Activated CD4-positive, CD25-positive, alpha-beta regulatory T cell (primary cell): ENCODE measurements around the gene SPATA3.

Source experiments
- DNase-seq, 4 experiments: peaks; one replicate each; lab custom pipeline; 2025; lab: John Stamatoyannopoulos, UW

SPATA3 gene

DNA sequence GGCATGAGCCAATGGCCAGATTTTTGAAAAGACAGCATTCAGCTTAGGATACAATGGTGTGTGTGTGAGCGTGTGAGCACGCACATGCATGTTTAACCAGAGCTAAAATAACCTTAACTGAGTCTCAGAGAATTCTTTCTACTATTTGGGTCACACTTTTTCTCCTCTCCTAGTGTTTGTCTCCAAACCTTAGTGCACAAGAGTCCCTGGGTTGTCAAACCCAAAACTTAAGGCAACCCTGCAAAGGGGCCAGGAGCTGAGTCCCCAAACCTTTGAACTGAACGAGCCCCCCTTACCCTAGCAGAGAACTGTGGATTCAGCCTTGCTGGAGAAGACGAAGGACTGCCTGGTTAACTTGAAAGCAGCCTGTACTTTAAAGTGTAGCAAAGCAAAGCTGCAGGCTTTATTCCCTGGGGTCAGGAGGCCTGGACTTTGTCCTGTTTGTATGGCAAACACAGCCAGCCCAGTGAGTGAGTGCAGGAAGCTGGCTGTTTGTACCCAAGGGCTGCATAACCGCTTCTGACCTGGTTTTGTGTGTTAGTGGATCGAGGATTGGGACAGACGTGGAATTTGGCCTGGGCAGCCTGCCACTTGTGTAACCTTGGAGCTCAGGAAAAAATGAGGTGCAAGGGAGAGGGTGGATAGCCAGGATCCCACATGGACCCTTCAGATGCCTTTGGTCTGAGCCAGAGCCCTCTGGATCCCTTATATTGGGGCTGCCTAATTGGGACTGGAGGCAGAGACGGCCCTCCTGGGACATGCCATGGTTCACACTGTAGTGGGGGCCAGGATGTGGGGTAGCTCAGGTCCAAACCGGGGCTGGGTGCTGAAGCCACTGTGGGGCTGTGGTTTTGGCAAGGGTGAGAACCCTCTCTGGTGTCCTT lies 54.3 kb downstream of the SPATA3 start:
- no peak for DNase-seq

DNA sequence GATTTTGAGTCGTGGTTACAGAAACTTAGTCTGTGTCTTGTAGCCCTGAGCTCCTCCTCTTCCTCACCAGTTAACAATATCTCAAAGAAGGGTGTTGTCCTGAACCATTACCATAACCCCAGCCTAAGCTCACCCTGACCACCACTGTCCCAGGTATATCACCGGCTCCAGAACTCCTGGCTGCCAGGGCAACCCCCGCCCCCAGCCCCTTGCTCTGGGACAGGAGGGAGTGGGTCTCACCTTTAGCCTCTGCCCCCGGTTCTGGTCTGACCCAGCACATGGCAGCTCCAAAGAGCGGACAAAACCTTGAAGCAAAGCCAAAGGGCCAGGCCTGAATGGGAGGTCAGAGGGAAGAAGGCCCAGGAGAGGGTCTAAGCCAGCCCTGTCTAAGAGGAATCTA lies 55.2 kb downstream of the SPATA3 start:
- no peak for DNase-seq

DNA sequence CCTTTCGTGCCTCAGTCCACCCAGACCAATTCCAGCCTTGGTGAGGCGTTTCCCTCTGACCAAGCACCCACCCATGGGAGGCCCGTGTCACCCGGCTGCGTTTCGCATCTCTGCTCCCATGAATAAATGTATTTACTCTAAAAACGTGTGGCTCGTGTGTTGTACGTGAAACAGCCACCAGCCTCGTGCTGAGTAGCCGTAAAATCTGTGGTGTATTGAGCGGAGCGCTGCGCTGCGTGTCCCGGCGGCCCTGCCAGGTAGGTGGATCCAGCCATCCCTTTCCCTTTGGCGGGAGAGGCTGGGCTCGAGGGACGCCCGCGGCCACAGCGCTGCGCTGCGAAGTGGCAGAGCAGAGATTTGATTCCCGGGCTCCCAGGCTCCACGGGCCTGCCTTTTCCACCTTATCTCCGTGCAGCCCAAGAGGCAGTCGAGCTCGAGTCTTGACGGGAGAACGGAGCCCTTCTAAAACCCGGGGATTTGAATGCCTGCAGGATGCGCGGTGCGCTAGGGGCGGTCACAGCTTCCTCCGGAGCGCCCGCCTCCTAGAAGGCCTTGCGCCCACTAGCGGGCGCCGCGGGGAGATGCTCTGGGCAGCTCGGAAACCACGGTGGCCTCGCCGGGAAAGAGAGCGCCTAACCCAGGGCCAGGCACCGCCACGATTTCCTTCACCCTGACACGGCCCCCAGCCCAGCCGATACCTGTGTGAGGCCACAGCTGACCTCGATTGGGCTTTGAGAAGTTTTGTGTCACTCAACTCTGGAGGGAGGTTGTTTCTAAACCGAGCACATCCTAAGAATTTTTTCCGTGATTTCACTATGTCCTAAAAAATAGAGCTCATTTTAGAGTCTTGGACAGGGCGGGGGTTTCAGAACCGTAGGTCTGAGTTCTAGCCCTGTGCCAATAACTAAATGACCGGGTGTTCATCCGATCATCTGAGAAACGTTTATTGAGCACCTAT lies 56.9 kb downstream of the SPATA3 start:
- peak; percentile 55 to 67 (median 60) for DNase-seq

DNA sequence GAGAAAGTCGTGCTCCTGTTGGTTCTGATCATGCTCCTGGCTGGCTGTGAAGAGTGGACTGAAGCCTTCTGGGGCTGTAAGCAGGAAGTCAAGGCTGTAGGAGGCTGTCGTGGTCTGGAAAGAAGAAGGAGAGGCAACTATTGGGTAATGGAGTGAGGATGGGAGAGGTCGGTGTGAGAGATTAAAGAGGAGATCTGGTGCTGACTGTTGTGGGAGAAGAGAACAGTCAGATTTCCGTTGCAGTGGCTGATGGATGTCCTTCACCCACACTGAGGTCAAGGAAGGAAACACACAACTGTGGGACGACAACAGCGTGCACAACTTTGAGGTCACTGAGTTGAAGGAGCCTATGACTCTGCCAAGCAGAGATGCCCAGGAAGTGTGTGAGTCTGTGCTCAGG lies 57.9 kb downstream of the SPATA3 start:
- no peak for DNase-seq

DNA sequence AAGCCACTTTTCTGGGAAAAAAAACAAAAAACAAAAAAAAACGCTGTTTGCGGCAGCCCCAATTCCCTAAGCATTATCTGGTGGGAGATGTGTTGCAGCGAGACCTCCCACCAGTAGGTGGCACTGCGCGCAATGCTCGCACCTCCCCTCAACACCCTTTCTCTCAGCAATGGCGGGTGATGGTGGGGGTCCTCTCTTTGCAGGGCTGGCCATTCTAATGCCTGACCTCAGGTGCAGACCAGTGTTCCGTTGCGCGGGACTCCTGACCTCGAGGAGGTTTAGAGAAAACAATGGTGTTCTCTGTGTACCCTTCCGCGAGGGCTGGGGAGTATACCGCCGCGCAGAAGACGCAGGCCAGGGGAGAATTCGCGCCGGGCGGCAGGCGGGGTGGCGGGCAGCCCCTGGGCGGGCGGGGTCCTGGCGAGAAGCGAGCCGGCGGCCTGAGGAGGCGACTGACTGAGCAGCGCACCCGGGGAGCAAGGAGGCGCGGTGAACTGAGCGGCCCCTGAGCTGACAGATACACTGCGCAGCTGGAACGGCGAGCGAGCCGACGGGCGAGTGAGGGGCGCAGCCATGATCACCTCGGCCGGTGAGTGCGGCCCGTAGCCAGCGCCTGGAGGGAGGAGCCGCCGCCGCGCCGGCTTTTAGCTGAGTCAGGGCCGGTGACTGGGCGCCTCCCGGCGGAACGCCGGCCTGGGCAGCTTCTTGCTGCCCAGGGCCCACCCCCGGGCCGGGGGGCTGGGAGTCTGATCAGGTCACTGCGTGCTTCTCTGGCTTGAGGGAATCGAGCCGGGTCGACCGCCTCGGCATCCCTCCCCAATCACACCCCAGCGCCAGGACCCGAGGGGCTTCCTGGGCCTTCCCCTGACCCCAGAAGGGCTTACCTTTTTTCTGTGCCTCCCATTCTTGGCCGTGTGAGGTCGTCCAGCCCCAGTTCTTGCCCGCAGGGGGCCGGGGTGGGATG lies 60.8 kb downstream of the SPATA3 start, which contains the start of gene PSMD1:
PSMD1 (plus strand) TSS at position 415 of the 964 bp plus-strand sequence; CDS start at position 574, 159 bp downstream.
- DNase-seq: peak; percentile 83 to 88 (median 86)

DNA sequence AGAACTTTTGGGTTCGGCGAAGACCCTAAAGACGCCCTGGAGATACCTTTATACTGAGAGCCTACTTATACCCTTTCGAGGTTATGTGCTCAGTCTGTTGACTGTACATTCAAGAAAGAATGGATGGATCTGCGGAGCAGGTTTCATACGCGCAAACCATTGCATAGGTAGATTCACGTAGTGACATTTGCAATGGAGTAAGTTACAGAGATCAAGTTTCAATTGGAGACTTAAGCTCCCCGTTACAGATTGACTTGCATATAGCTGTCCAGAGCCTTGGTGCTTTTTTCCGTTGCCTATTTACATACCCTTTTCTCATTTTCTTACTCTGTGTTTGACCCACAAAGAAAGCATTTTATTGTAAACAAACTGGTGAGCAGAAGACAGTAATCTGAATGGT lies 61.7 kb downstream of the SPATA3 start:
- DNase-seq: no peak
